Activated CD8-positive, alpha-beta memory T cell treated with anti-CD3 and anti-CD28 coated beads, Interleukin-2, amount 10 ng/mL, durations not matched to agents 7 days and 5 days (primary cell): ENCODE measurements around the gene CYTH2. TPM values are rescaled to one million over a fixed set of nuclear protein-coding genes. Genes with fewer than 3 reads are reported as not detected.

Source experiments
- ATAC-seq: fragments of 150-1000 bp; cut with Tn5 transposase; one replicate; pipeline ENCODE4 v1.10.0; 2021; ENCODE audit warnings: moderate library complexity
- CTCF ChIA-PET: fragments of 350-600 bp; sonication (Branson Sonifier 250); formaldehyde crosslinking; loops from one replicate; lab custom pipeline; 2021; ENCODE audit warnings: antibody characterized with exemption; lab: Charles Lee
- DNase-seq: peaks from one replicate; pipeline ENCODE4 v3.0.0-alpha.2; 2020
- H3K27ac Mint-ChIP-seq: one replicate; pipeline ENCODE4 v1.8.0; 2021; ENCODE audit warnings: mild to moderate bottlenecking, mixed read lengths
- H3K27me3 Mint-ChIP-seq: one replicate; pipeline ENCODE4 v1.8.0; 2021; ENCODE audit warnings: mixed read lengths
- H3K36me3 Mint-ChIP-seq: one replicate; pipeline ENCODE4 v1.8.0; 2021; ENCODE audit warnings: mild to moderate bottlenecking, mixed read lengths
- H3K4me1 Mint-ChIP-seq: one replicate; pipeline ENCODE4 v1.8.0; 2021; ENCODE audit warnings: mixed read lengths
- H3K4me3 Mint-ChIP-seq: one replicate; pipeline ENCODE4 v1.8.0; 2021; ENCODE audit warnings: mild to moderate bottlenecking, moderate library complexity, mixed read lengths
- H3K9me3 Mint-ChIP-seq: one replicate; pipeline ENCODE4 v1.8.0; 2022; ENCODE audit warnings: low read depth, mixed read lengths
- total RNA-seq, 2 experiments: library from RNA; stranded (reverse); gene quantifications; one replicate each; pipeline ENCODE4 v1.2.3, GENCODE V29; 2021

Gene CYTH2
- total RNA-seq, 2 experiments from 2014 or later: 42.5 to 47.8 TPM

- no peaks in the 10 kb centered on the region for H3K9me3 Mint-ChIP-seq
- ATAC-seq (no peak), DNase-seq (no peak)
- no peaks in the 10 kb centered on the region for H3K27me3 Mint-ChIP-seq
- H3K4me3 Mint-ChIP-seq: no peak overlapping the region
- CTCF ChIA-PET: interaction anchor here (1.2 to 3.6 kb wide), 3 partner anchors 14 to 84 kb away, joined by 3 to 16 read pairs (median 3); partner anchors contain the start of gene KDELR1
- no peak overlapping the region for H3K27ac Mint-ChIP-seq
- H3K4me1 Mint-ChIP-seq: peaks cover 9% of the 10 kb centered on the region
- H3K36me3 Mint-ChIP-seq: peaks cover 12% of the 10 kb centered on the region
These were observed 6.3 kb downstream of the CYTH2 start for GRCh38 chr19:48475369-48476068.

- H3K9me3 Mint-ChIP-seq: no peaks in the 10 kb centered on the region
- CTCF ChIA-PET: interaction anchor here (1.2 to 3.6 kb wide), 3 partner anchors 14 to 85 kb away, joined by 3 to 16 read pairs (median 3); partner anchors contain the start of gene KDELR1
- no peaks in the 10 kb centered on the region for H3K27me3 Mint-ChIP-seq
- no peak for ATAC-seq
- DNase-seq: no peak
- no peak overlapping the region for H3K4me3 Mint-ChIP-seq
- peaks cover 14% of the 10 kb centered on the region for H3K4me1 Mint-ChIP-seq
- H3K36me3 Mint-ChIP-seq: peaks cover 9% of the 10 kb centered on the region
- H3K27ac Mint-ChIP-seq: no peak overlapping the region
These were observed 7.0 kb downstream of the CYTH2 start for GRCh38 chr19:48476176-48476575.

GRCh38 chr19:48477067-48477685 is 8.0 kb downstream of the CYTH2 start:
- H3K27me3 Mint-ChIP-seq: no peaks in the 10 kb centered on the region
- no peak overlapping the region for H3K27ac Mint-ChIP-seq
- ATAC-seq: no peak
- CTCF ChIA-PET: no interaction called here
- peaks cover 18% of the 10 kb centered on the region for H3K4me1 Mint-ChIP-seq
- no peak for DNase-seq
- no peak overlapping the region for H3K4me3 Mint-ChIP-seq
- peaks cover 6% of the 10 kb centered on the region for H3K36me3 Mint-ChIP-seq
- H3K9me3 Mint-ChIP-seq: no peaks in the 10 kb centered on the region

GRCh38 chr19:48477698-48478338 is 8.6 kb downstream of the CYTH2 start:
- Mint-ChIP-seq H3K4me3 (no peak overlapping the region), H3K9me3 (no peaks in the 10 kb centered on the region), H3K27ac (no peak overlapping the region), H3K27me3 (no peaks in the 10 kb centered on the region), H3K4me1 (peaks cover 18% of the 10 kb centered on the region), H3K36me3 (peaks cover 3% of the 10 kb centered on the region)
- DNase-seq (no peak), ATAC-seq (no peak)
- CTCF ChIA-PET: interaction anchor here (4.4 kb wide), 1 partner anchor 12 kb away, joined by 36 read pairs; no protein-coding TSS in a partner anchor

GRCh38 chr19:48478339-48479256 is 9.4 kb downstream of the CYTH2 start:
- Mint-ChIP-seq H3K36me3 (peaks cover 3% of the 10 kb centered on the region), H3K4me1 (peaks cover 18% of the 10 kb centered on the region), H3K4me3 (no peak overlapping the region), H3K9me3 (no peaks in the 10 kb centered on the region), H3K27me3 (no peaks in the 10 kb centered on the region), H3K27ac (no peak overlapping the region)
- DNase-seq (no peak), ATAC-seq (no peak)
- CTCF ChIA-PET: interaction anchor here (4.4 kb wide), 1 partner anchor 11 kb away, joined by 36 read pairs; no protein-coding TSS in a partner anchor

- ATAC-seq: no peak
- Mint-ChIP-seq H3K9me3 (no peaks in the 10 kb centered on the region), H3K36me3 (no peaks in the 10 kb centered on the region), H3K27ac (peak overlapping the region; percentile 23), H3K27me3 (no peaks in the 10 kb centered on the region), H3K4me3 (no peak overlapping the region), H3K4me1 (peaks cover 15% of the 10 kb centered on the region)
- DNase-seq: no peak
- CTCF ChIA-PET: interaction anchor here (0.6 to 4.4 kb wide), 4 partner anchors 10 to 165 kb away, joined by 3 to 36 read pairs (median 4); partner anchors contain the start of gene KDELR1
These were observed 10.5 kb downstream of the CYTH2 start for GRCh38 chr19:48479686-48480085.

GRCh38 chr19:48480183-48480557 is 11.0 kb downstream of the CYTH2 start:
- ATAC-seq: peak; percentile 43
- CTCF ChIA-PET: interaction anchor here (0.6 to 4.4 kb wide), 4 partner anchors 10 to 166 kb away, joined by 3 to 36 read pairs (median 4); partner anchors contain the start of gene KDELR1
- peaks cover 15% of the 10 kb centered on the region for H3K4me1 Mint-ChIP-seq
- no peak for DNase-seq
- H3K9me3 Mint-ChIP-seq: no peaks in the 10 kb centered on the region
- no peaks in the 10 kb centered on the region for H3K27me3 Mint-ChIP-seq
- peak overlapping the region; percentile 64 for H3K4me3 Mint-ChIP-seq
- no peak overlapping the region for H3K27ac Mint-ChIP-seq
- no peaks in the 10 kb centered on the region for H3K36me3 Mint-ChIP-seq

- ATAC-seq: peak; percentile 87
- Mint-ChIP-seq H3K9me3 (no peaks in the 10 kb centered on the region), H3K27me3 (no peaks in the 10 kb centered on the region), H3K27ac (peak overlapping the region; percentile 78), H3K36me3 (no peaks in the 10 kb centered on the region), H3K4me3 (peak overlapping the region; percentile 64), H3K4me1 (peaks cover 15% of the 10 kb centered on the region)
- CTCF ChIA-PET: interaction anchor here (0.7 to 4.4 kb wide), 5 partner anchors 9 to 104 kb away, joined by 3 to 36 read pairs (median 4); partner anchors contain the start of gene KDELR1
- DNase-seq: peak; percentile 77
These were observed 11.7 kb downstream of the CYTH2 start for GRCh38 chr19:48480558-48481500.

GRCh38 chr19:48481846-48482639 is 12.9 kb downstream of the CYTH2 start:
- DNase-seq: no peak
- CTCF ChIA-PET: interaction anchor here (1.0 to 4.4 kb wide), 3 partner anchors 8 to 102 kb away, joined by 3 to 36 read pairs (median 4); no protein-coding TSS in a partner anchor
- no peaks in the 10 kb centered on the region for H3K27me3 Mint-ChIP-seq
- H3K36me3 Mint-ChIP-seq: no peaks in the 10 kb centered on the region
- no peak for ATAC-seq
- H3K4me1 Mint-ChIP-seq: peaks cover 15% of the 10 kb centered on the region
- no peaks in the 10 kb centered on the region for H3K9me3 Mint-ChIP-seq
- no peak overlapping the region for H3K4me3 Mint-ChIP-seq
- H3K27ac Mint-ChIP-seq: peak overlapping the region; percentile 51

- H3K27ac Mint-ChIP-seq: no peak overlapping the region
- ATAC-seq: no peak
- no peaks in the 10 kb centered on the region for H3K9me3 Mint-ChIP-seq
- no peaks in the 10 kb centered on the region for H3K36me3 Mint-ChIP-seq
- DNase-seq: no peak
- no peaks in the 10 kb centered on the region for H3K27me3 Mint-ChIP-seq
- CTCF ChIA-PET: no interaction called here
- H3K4me3 Mint-ChIP-seq: no peak overlapping the region
- H3K4me1 Mint-ChIP-seq: peaks cover 15% of the 10 kb centered on the region
These were observed 14.1 kb downstream of the CYTH2 start for GRCh38 chr19:48483301-48483700.

- no peak for ATAC-seq
- CTCF ChIA-PET: no interaction called here
- H3K4me1 Mint-ChIP-seq: peaks cover 15% of the 10 kb centered on the region
- DNase-seq: no peak
- H3K36me3 Mint-ChIP-seq: no peaks in the 10 kb centered on the region
- no peaks in the 10 kb centered on the region for H3K27me3 Mint-ChIP-seq
- H3K9me3 Mint-ChIP-seq: no peaks in the 10 kb centered on the region
- H3K4me3 Mint-ChIP-seq: no peak overlapping the region
- H3K27ac Mint-ChIP-seq: no peak overlapping the region
These were observed 15.2 kb downstream of the CYTH2 start for GRCh38 chr19:48484247-48484893.
